Measurements from ENCODE around the gene GPC5. TPM values are rescaled to one million over a fixed set of nuclear protein-coding genes. Genes with fewer than 3 reads are reported as not detected.

The GPC5 gene
- total and polyA plus RNA-seq, 2 of the 13 experiments (the other 11 are each of a cell fraction or from before 2014, with no cell fraction given), result 0.02 to 0.07 TPM

DNA sequence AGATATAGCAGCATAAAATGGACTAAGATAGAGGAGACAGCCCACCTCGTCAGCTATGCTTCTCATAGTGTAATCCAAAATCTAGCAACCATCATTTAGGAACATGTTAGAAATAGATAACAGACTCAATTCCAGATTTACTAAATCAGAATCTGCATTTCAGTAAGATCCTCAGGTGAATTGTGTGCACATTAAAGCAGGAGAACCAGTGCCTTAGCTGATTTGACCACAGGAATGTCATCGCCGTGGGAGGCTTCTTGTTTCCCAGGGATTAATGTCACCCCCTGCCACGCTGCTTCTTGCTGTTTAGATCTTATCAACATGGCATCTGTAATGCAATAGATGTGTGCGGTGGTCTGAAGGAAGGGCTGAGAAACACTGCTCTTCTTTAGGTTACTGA, 84.0 kb downstream of the GPC5 start:
- no TSS peak for BruUV-seq (replicated peaks)
- Histone ChIP-seq H3K79me2 (ENCODE audit: insufficient read depth, low read length) (no peaks in the 10 kb centered on the region), H2AFZ (ENCODE audit: low read length) (no peak overlapping the region), H3K36me3 (replicated peaks in 1 of 2; ENCODE audit: control insufficient read depth in 1 of 2, insufficient read depth in 2 of 2, low read length in 2 of 2) (no peaks in the 10 kb centered on the region), H4K20me1 (ENCODE audit: insufficient read depth, low read length) (no peaks in the 10 kb centered on the region), H3K4me1 (ENCODE audit: insufficient read depth, low read length) (no peaks in the 10 kb centered on the region), H3K27ac (ENCODE audit: extremely low read length, insufficient read depth, low read length) (no peak overlapping the region), H3K9ac (ENCODE audit: insufficient read depth, low read depth, low read length) (no peak overlapping the region), H3K9me3 (ENCODE audit: low read length) (no peaks in the 10 kb centered on the region), H3K27me3 (ENCODE audit: control insufficient read depth in 1 of 2, insufficient read depth in 2 of 2, low read length in 2 of 2) (no peaks in the 10 kb centered on the region), H3K4me3 (replicated peaks in 1 of 3; ENCODE audit: insufficient read depth in 1 of 3, low read depth in 2 of 3, low read length in 3 of 3) (no peak overlapping the region), H3K4me2 (ENCODE audit: low read depth, low read length) (no peak overlapping the region)
- no peak for ATAC-seq
- DNase-seq (ENCODE audit: low spot score), result no peak
- WGBS (ENCODE audit: low lambda C conversion rate), result 11% methylated on average over 5 of the region's 5 CpGs
- no peak for FAIRE-seq
- ChIA-PET CTCF (ENCODE audit: low intra/inter-chr PET ratio, low total read pairs) (no interaction called here), POLR2A (no interaction called here)
- intact Hi-C loops (cut with micrococcal nuclease; ENCODE audit: unreplicated experiment), result no loop called here
- TF ChIP-seq PAX8 (CRISPR knock-in tag; IDR thresholded peaks at IDR 0.05; ENCODE audit: borderline replicate concordance), result no peak
- no peak for TF ChIP-seq ZNF17 (CRISPR knock-in tag; IDR thresholded peaks at IDR 0.05)
- TF ChIP-seq, protein P1, sequence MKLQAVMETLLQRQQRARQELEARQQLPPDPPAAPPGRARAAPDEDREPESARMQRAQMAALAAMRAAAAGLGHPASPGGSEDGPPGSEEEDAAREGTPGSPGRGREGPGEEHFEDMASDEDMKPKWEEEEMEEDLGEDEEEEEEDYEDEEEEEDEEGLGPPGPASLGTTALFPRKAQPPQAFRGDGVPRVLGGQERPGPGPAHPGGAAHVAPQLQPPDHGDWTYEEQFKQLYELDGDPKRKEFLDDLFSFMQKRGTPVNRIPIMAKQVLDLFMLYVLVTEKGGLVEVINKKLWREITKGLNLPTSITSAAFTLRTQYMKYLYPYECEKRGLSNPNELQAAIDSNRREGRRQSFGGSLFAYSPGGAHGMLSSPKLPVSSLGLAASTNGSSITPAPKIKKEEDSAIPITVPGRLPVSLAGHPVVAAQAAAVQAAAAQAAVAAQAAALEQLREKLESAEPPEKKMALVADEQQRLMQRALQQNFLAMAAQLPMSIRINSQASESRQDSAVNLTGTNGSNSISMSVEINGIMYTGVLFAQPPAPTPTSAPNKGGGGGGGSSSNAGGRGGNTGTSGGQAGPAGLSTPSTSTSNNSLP (IDR thresholded peaks at IDR 0.05; ENCODE audit: low read depth, low read length), result no peak
- TF ChIP-seq, protein P2, sequence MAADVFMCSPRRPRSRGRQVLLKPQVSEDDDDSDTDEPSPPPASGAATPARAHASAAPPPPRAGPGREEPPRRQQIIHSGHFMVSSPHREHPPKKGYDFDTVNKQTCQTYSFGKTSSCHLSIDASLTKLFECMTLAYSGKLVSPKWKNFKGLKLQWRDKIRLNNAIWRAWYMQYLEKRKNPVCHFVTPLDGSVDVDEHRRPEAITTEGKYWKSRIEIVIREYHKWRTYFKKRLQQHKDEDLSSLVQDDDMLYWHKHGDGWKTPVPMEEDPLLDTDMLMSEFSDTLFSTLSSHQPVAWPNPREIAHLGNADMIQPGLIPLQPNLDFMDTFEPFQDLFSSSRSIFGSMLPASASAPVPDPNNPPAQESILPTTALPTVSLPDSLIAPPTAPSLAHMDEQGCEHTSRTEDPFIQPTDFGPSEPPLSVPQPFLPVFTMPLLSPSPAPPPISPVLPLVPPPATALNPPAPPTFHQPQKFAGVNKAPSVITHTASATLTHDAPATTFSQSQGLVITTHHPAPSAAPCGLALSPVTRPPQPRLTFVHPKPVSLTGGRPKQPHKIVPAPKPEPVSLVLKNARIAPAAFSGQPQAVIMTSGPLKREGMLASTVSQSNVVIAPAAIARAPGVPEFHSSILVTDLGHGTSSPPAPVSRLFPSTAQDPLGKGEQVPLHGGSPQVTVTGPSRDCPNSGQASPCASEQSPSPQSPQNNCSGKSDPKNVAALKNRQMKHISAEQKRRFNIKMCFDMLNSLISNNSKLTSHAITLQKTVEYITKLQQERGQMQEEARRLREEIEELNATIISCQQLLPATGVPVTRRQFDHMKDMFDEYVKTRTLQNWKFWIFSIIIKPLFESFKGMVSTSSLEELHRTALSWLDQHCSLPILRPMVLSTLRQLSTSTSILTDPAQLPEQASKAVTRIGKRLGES (CRISPR knock-in tag; IDR thresholded peaks at IDR 0.05; ENCODE audit: borderline replicate concordance), result no peak
- TF ChIP-seq, protein P3, sequence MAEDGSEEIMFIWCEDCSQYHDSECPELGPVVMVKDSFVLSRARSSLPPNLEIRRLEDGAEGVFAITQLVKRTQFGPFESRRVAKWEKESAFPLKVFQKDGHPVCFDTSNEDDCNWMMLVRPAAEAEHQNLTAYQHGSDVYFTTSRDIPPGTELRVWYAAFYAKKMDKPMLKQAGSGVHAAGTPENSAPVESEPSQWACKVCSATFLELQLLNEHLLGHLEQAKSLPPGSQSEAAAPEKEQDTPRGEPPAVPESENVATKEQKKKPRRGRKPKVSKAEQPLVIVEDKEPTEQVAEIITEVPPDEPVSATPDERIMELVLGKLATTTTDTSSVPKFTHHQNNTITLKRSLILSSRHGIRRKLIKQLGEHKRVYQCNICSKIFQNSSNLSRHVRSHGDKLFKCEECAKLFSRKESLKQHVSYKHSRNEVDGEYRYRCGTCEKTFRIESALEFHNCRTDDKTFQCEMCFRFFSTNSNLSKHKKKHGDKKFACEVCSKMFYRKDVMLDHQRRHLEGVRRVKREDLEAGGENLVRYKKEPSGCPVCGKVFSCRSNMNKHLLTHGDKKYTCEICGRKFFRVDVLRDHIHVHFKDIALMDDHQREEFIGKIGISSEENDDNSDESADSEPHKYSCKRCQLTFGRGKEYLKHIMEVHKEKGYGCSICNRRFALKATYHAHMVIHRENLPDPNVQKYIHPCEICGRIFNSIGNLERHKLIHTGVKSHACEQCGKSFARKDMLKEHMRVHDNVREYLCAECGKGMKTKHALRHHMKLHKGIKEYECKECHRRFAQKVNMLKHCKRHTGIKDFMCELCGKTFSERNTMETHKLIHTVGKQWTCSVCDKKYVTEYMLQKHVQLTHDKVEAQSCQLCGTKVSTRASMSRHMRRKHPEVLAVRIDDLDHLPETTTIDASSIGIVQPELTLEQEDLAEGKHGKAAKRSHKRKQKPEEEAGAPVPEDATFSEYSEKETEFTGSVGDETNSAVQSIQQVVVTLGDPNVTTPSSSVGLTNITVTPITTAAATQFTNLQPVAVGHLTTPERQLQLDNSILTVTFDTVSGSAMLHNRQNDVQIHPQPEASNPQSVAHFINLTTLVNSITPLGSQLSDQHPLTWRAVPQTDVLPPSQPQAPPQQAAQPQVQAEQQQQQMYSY (CRISPR knock-in tag; IDR thresholded peaks at IDR 0.05), result no peak
- no peak for TF ChIP-seq THYN1 (CRISPR knock-in tag; IDR thresholded peaks at IDR 0.05; ENCODE audit: borderline replicate concordance, low read depth)
- TF ChIP-seq NCOA5 (CRISPR knock-in tag; IDR thresholded peaks at IDR 0.05), result no peak
- TF ChIP-seq ZFP41 (CRISPR knock-in tag; IDR thresholded peaks at IDR 0.05; ENCODE audit: borderline replicate concordance), result no peak
- no peak for TF ChIP-seq ZNF558 (CRISPR knock-in tag; IDR thresholded peaks at IDR 0.05; ENCODE audit: borderline replicate concordance)
- in situ Hi-C loops (cut with HindIII; ENCODE audit: extremely low pct_ligation_motif_present, low pct_unique_long_range_greater_than_20kb), result no loop called here

All from HepG2 (cell line).